Suprapubic skin (tissue), 4 donors: Measurements from ENCODE around the gene PANX2. TPM values are rescaled to one million over a fixed set of nuclear protein-coding genes. Genes with fewer than 3 reads are reported as not detected.

Experiments
- DNase-seq, 2 donors: peaks; one replicate each; pipeline ENCODE4 v3.0.0-alpha.2; 2019; ENCODE audit warnings: low spot score in 2 of 2
- H3K27ac ChIP-seq: fragments of 200-600 bp; sonication (generic); one replicate; pipeline ENCODE4 v1.5.1; 2019
- H3K27me3 ChIP-seq: fragments of 200-600 bp; sonication (generic); one replicate; pipeline ENCODE4 v1.5.1; 2019
- H3K36me3 ChIP-seq: fragments of 200-600 bp; sonication (generic); one replicate; pipeline ENCODE4 v1.5.1; 2019
- H3K4me1 ChIP-seq: fragments of 200-600 bp; sonication (generic); one replicate; pipeline ENCODE4 v1.5.1; 2019
- H3K4me3 ChIP-seq: fragments of 200-600 bp; sonication (generic); one replicate; pipeline ENCODE4 v1.5.1; 2019; ENCODE audit warnings: mild to moderate bottlenecking
- H3K9me3 ChIP-seq: fragments of 200-600 bp; sonication (generic); one replicate; pipeline ENCODE4 v1.5.1; 2019
- CTCF ChIP-seq, 2 donors: fragments of 200-600 bp in 1 of 2; fragments of 450-650 bp in 1 of 2; sonication (generic) in 1 of 2; IDR thresholded peaks; one replicate each; pipeline ENCODE4 v1.5.1; 2016 to 2019; ENCODE audit warnings: antibody characterized with exemption in 2 of 2, mild to moderate bottlenecking in 1 of 2, moderate library complexity in 1 of 2
- EP300 ChIP-seq: sonication (generic); formaldehyde crosslinking; IDR thresholded peaks from one replicate; pipeline ENCODE4 v1.6.1; 2017; ENCODE audit warnings: antibody characterized with exemption
- POLR2A ChIP-seq, 2 donors: fragments of 450-650 bp; IDR thresholded peaks; one replicate each; pipeline ENCODE4 v1.6.1; 2017; ENCODE audit warnings: antibody characterized with exemption in 2 of 2, mild to moderate bottlenecking in 2 of 2, moderate library complexity in 2 of 2
- POLR2AphosphoS5 ChIP-seq, 3 donors: sonication (generic); formaldehyde crosslinking; IDR thresholded peaks; one replicate each; pipeline ENCODE4 v1.6.1; 2017; ENCODE audit warnings: antibody characterized with exemption in 3 of 3
- WGBS: methylation state at CpG from one replicate; pipeline ENCODE4 v1.1.5; 2018; 5-methylcytosine and 5-hydroxymethylcytosine counted together
- total RNA-seq, 4 donors: library from RNA; depleted of rRNA; stranded (reverse); fragments of >200 nt; gene quantifications; one replicate each; pipeline ENCODE4 v1.1.0, GENCODE V29; 2016

The PANX2 gene
- total RNA-seq, 4 donors from 2014 or later: 1.2 to 2.8 (median 2.2) TPM

DNA sequence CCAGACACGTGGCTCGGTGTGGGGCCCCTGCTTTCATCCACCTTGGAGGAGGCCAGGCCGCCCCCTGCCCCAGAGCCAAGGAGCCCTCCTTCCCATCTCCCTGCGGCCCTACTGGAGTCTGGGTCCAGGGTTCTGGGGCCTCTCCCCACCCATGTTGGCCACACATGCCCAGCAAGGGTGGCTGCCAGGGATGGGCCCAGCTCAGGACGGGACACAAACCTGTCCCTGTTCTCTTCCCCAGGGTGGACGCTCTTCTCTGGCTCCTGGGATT, 4.6 kb downstream of the PANX2 start:
- Histone ChIP-seq H3K27me3 (peaks cover 40% of the 10 kb centered on the region), H3K9me3 (no peaks in the 10 kb centered on the region), H3K4me1 (peaks cover 11% of the 10 kb centered on the region), H3K36me3 (no peaks in the 10 kb centered on the region), H3K27ac (no peak overlapping the region), H3K4me3 (no peak overlapping the region)
- 87% methylated on average over 4 of the region's 6 CpGs for WGBS
- TF ChIP-seq EP300: no peak
- no peak for TF ChIP-seq POLR2AphosphoS5 (IDR thresholded peaks at IDR 0.05)
- TF ChIP-seq CTCF (IDR thresholded peaks at IDR 0.05): no peak
- no peak for TF ChIP-seq POLR2A (IDR thresholded peaks at IDR 0.05)
- no peak for DNase-seq

DNA sequence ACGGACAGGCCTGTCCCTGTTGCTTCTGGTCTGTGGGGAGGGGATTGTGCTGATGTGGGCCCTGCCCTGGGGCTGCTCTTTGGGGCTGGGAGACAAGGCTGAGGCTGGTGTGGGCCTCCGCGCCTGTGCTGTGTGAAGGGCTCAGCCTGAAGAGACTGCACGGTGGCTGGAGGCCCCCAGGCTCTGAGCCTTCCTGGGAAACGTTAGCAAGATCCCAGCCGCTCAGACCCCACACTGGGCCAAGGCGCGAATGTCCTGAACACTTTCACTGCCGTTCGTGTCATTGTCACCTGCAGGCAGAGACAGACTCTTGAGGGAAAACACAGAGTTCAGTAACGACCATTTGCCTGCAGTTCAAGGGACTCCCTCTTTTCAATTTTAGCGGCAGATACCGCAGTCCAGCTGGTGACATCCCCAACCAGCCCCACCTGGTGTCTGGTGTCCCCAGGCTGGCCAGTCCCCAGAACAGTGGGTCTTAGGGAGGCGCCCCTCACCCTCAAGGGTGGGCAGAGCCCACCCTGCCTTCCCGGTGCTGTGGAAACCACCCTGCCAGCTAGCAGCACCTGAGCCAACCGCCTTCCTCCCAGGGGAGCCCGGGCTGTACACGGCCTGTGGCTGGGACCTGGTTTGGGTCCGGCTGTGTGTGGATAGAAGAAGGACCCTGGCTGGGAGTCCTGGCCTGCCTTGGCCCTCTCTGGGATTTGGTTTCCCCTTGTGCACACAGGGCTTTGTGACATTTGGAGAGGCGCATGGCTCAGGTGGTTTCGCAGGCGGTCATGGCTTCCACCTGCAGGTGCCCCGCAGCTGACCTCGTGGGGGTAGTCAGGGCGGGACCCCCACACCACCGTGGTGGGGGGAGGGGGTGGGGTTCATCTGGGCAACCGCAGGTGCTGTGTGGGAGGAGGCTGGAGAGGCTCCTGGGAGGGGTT, 5.7 kb downstream of the PANX2 start:
- peak in 1 of 2 donors; percentile 53 for DNase-seq
- Histone ChIP-seq H3K4me1 (peaks cover 4% of the 10 kb centered on the region), H3K36me3 (no peaks in the 10 kb centered on the region), H3K4me3 (no peak overlapping the region), H3K27me3 (peaks cover 34% of the 10 kb centered on the region), H3K9me3 (no peaks in the 10 kb centered on the region), H3K27ac (no peak overlapping the region)
- TF ChIP-seq POLR2AphosphoS5 (IDR thresholded peaks at IDR 0.05) (no peak), POLR2A (IDR thresholded peaks at IDR 0.05) (no peak)
- 90% methylated on average over 4 of the region's 27 CpGs for WGBS

DNA sequence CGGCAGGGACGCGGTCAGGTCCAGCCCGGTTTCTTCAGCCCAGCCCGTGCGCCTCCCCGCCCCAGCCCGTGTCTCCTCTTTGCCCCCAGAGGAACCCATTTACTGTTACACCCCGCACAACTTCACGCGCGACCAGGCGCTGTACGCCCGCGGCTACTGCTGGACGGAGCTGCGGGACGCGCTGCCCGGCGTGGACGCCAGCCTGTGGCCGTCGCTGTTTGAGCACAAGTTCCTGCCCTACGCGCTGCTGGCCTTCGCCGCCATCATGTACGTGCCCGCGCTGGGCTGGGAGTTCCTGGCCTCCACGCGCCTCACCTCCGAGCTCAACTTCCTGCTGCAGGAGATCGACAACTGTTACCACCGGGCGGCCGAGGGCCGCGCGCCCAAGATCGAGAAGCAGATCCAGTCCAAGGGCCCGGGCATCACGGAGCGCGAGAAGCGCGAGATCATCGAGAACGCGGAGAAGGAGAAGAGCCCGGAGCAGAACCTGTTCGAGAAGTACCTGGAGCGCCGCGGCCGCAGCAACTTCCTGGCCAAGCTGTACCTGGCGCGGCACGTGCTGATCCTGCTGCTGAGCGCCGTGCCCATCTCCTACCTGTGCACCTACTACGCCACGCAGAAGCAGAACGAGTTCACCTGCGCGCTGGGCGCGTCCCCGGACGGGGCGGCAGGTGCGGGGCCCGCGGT, 6.5 kb downstream of the PANX2 start:
- Histone ChIP-seq H3K9me3 (no peaks in the 10 kb centered on the region), H3K4me1 (no peaks in the 10 kb centered on the region), H3K36me3 (no peaks in the 10 kb centered on the region), H3K27ac (no peak overlapping the region), H3K27me3 (peaks cover 26% of the 10 kb centered on the region), H3K4me3 (no peak overlapping the region)
- TF ChIP-seq POLR2AphosphoS5 (IDR thresholded peaks at IDR 0.05): no peak
- TF ChIP-seq CTCF (IDR thresholded peaks at IDR 0.05): no peak
- no peak for TF ChIP-seq POLR2A (IDR thresholded peaks at IDR 0.05)
- no peak for TF ChIP-seq EP300
- peak in 1 of 2 donors; percentile 58 for DNase-seq
- WGBS: 96% methylated on average over 70 of the region's 76 CpGs

GRCh38 chr22:50177537-50178470, 7.3 kb downstream of the PANX2 start:
- Histone ChIP-seq H3K9me3 (no peaks in the 10 kb centered on the region), H3K4me3 (no peak overlapping the region), H3K27ac (no peak overlapping the region), H3K4me1 (peaks cover 8% of the 10 kb centered on the region), H3K27me3 (peaks cover 25% of the 10 kb centered on the region), H3K36me3 (no peaks in the 10 kb centered on the region)
- TF ChIP-seq EP300: no peak
- no peak for TF ChIP-seq POLR2A (IDR thresholded peaks at IDR 0.05)
- TF ChIP-seq POLR2AphosphoS5 (IDR thresholded peaks at IDR 0.05): no peak
- no peak for TF ChIP-seq CTCF (IDR thresholded peaks at IDR 0.05)
- peak in 1 of 2 donors; percentile 52 for DNase-seq
- 89% methylated on average over 41 of the region's 98 CpGs for WGBS

GRCh38 chr22:50178471-50178864, 7.9 kb downstream of the PANX2 start:
- peak in 1 of 2 donors; percentile 55 for DNase-seq
- no peaks in the 10 kb centered on the region for H3K9me3 ChIP-seq
- H3K27ac ChIP-seq: no peak overlapping the region
- TF ChIP-seq POLR2AphosphoS5 (IDR thresholded peaks at IDR 0.05) (no peak), EP300 (no peak), CTCF (IDR thresholded peaks at IDR 0.05) (no peak), POLR2A (IDR thresholded peaks at IDR 0.05) (no peak)
- 68% methylated on average over 5 of the region's 22 CpGs for WGBS
- peaks cover 25% of the 10 kb centered on the region for H3K27me3 ChIP-seq
- no peaks in the 10 kb centered on the region for H3K36me3 ChIP-seq
- no peak overlapping the region for H3K4me3 ChIP-seq
- peaks cover 15% of the 10 kb centered on the region for H3K4me1 ChIP-seq
